IMR-90 (cell line): ENCODE results near the gene AKR1D1. TPM values are rescaled to one million over a fixed set of nuclear protein-coding genes. Genes with fewer than 3 reads are reported as not detected.

Experiments used
- ATAC-seq: fragments of 200-7000 bp; cut with Tn5 transposase; 2 replicates; pipeline ENCODE4 v1.9.1; 2020; ENCODE audit warnings: low read depth, mild to moderate bottlenecking, moderate library complexity
- BruUV-seq: library from RNA; stranded (reverse); fragments of 400-500 nt; replicated peaks from 2 replicates; lab custom pipeline; 2021; lab: Mats Ljungman, UMichigan
- CTCF ChIA-PET: fragments of 300-600 bp; formaldehyde crosslinking; extraction: SDS; loops from one replicate; lab custom pipeline; 2021; ENCODE audit warnings: antibody characterized with exemption; lab: Yijun Ruan, JAX
- POLR2A ChIA-PET: fragments of 300-600 bp; sonication (Branson Sonifier 250); formaldehyde crosslinking; loops from one replicate; lab custom pipeline; 2022; ENCODE audit warnings: antibody characterized with exemption; ENCODE audit not compliant: unreplicated experiment; lab: Charles Lee
- DNase-seq: peaks from one replicate; pipeline ENCODE4 v3.0.0; 2013
- H2AFZ ChIP-seq: replicated peaks from 2 replicates; pipeline ENCODE3; 2013; ENCODE audit warnings: low read length, mild to moderate bottlenecking; ENCODE audit not compliant: poor library complexity
- H2AK5ac ChIP-seq: 2 replicates; pipeline ENCODE4 v1.6.1; 2013; ENCODE audit warnings: low read depth, low read length, inconsistent platforms
- H2AK9ac ChIP-seq: replicated peaks from 2 replicates; pipeline ENCODE3; 2013; ENCODE audit warnings: mild to moderate bottlenecking, low read depth, low read length, moderate library complexity; ENCODE audit not compliant: poor library complexity
- H2BK120ac ChIP-seq: 2 replicates; pipeline ENCODE4 v1.6.1; 2013; ENCODE audit warnings: low read depth, low read length, inconsistent platforms
- H2BK15ac ChIP-seq: 3 replicates; pipeline ENCODE4 v1.6.1; 2013; ENCODE audit warnings: low read depth, low read length, inconsistent platforms
- H2BK20ac ChIP-seq: 2 replicates; pipeline ENCODE4 v1.6.1; 2013; ENCODE audit warnings: low read depth, mild to moderate bottlenecking, inconsistent platforms, low read length, moderate library complexity
- H2BK5ac ChIP-seq: 2 replicates; pipeline ENCODE4 v1.6.1; 2013; ENCODE audit warnings: mild to moderate bottlenecking, low read depth, low read length, inconsistent platforms; ENCODE audit not compliant: poor library complexity, severe bottlenecking
- H3K14ac ChIP-seq: replicated peaks from 2 replicates; pipeline ENCODE4 v1.6.1; 2013; ENCODE audit warnings: low read depth, low read length, inconsistent platforms
- H3K18ac ChIP-seq: 2 replicates; pipeline ENCODE4 v1.6.1; 2013; ENCODE audit warnings: low read depth, low read length, control low read depth
- H3K23ac ChIP-seq: 2 replicates; pipeline ENCODE4 v1.6.1; 2013; ENCODE audit warnings: low read depth, low read length, inconsistent platforms
- H3K27ac ChIP-seq: 2 replicates; pipeline ENCODE4 v1.5.1; 2013; ENCODE audit warnings: mild to moderate bottlenecking, control low read depth, low read length; ENCODE audit not compliant: insufficient read depth
- H3K27me3 ChIP-seq: 2 replicates; pipeline ENCODE4 v1.6.1; 2013; ENCODE audit warnings: low read length; ENCODE audit not compliant: control insufficient read depth, insufficient read depth
- H3K36me3 ChIP-seq: 2 replicates; pipeline ENCODE4 v1.6.1; 2013; ENCODE audit warnings: low read length, mixed read lengths; ENCODE audit not compliant: control insufficient read depth, insufficient read depth
- H3K4ac ChIP-seq: 2 replicates; pipeline ENCODE4 v1.6.1; 2013; ENCODE audit warnings: low read depth, low read length, inconsistent platforms
- H3K4me1 ChIP-seq: 2 replicates; pipeline ENCODE4 v1.6.1; 2013; ENCODE audit warnings: low read length, mixed read lengths; ENCODE audit not compliant: control insufficient read depth, insufficient read depth
- H3K4me2 ChIP-seq: 2 replicates; pipeline ENCODE4 v1.6.1; 2013; ENCODE audit warnings: low read depth, mild to moderate bottlenecking, control low read depth, low read length, moderate library complexity
- H3K4me3 ChIP-seq: 2 replicates; pipeline ENCODE4 v1.5.1; 2013; ENCODE audit warnings: low read depth, mild to moderate bottlenecking, control low read depth, low read length, moderate library complexity; ENCODE audit not compliant: insufficient read depth
- H3K56ac ChIP-seq: 2 replicates; pipeline ENCODE4 v1.6.1; 2013; ENCODE audit warnings: low read length, inconsistent platforms; ENCODE audit not compliant: insufficient read depth; ENCODE audit errors: extremely low read depth
- H3K79me1 ChIP-seq, 2 experiments: 2 replicates each; pipeline ENCODE4 v1.6.1; 2013; ENCODE audit warnings: low read length in 2 of 2, inconsistent platforms in 1 of 2, low read depth in 1 of 2
- H3K9ac ChIP-seq: 2 replicates; pipeline ENCODE4 v1.6.1; 2013; ENCODE audit warnings: low read depth, low read length, control low read depth
- H3K9me1 ChIP-seq: 2 replicates; pipeline ENCODE4 v1.6.1; 2013; ENCODE audit warnings: low read length, inconsistent platforms; ENCODE audit not compliant: insufficient read depth
- H3K9me3 ChIP-seq: 2 replicates; pipeline ENCODE4 v1.6.1; 2013; ENCODE audit warnings: low read length; ENCODE audit not compliant: control insufficient read depth, insufficient read depth
- H4K20me1 ChIP-seq: 2 replicates; pipeline ENCODE4 v1.6.1; 2013; ENCODE audit warnings: low read length, inconsistent platforms; ENCODE audit not compliant: insufficient read depth
- H4K5ac ChIP-seq: 2 replicates; pipeline ENCODE4 v1.6.1; 2013; ENCODE audit warnings: mild to moderate bottlenecking, low read depth, low read length, control low read depth
- H4K8ac ChIP-seq, 2 experiments: 2 replicates each; pipeline ENCODE4 v1.6.1; 2013; ENCODE audit warnings: low read depth in 2 of 2, low read length in 2 of 2, control low read depth in 1 of 2, inconsistent platforms in 1 of 2
- H4K91ac ChIP-seq: 2 replicates; pipeline ENCODE4 v1.6.1; 2013; ENCODE audit warnings: low read depth, low read length, inconsistent platforms; ENCODE audit not compliant: insufficient read depth
- MXI1 ChIP-seq: IDR thresholded peaks from 2 replicates; pipeline ENCODE4 v1.6.1; 2012; ENCODE audit warnings: low read depth, mild to moderate bottlenecking, low read length, moderate library complexity, borderline replicate concordance
- POLR2A ChIP-seq: IDR thresholded peaks from 2 replicates; pipeline ENCODE4 v1.6.1; 2012; ENCODE audit warnings: mild to moderate bottlenecking, low read depth, low read length
- WGBS, 2 experiments: methylation state at CpG; one replicate each; pipeline versions ENCODE4 v1.1.5 to v1.1.7; 2013; ENCODE audit warnings: missing lambda C conversion rate in 2 of 2; ENCODE audit not compliant: insufficient read length in 1 of 2; ENCODE audit errors: extremely low coverage in 2 of 2; 5-methylcytosine and 5-hydroxymethylcytosine counted together
- dilution Hi-C: fragments of 300-500 bp; cut with HindIII; formaldehyde crosslinking; loops from one replicate; pipeline ENCODE4 v1.14.3; 2018; ENCODE audit warnings: low sequenced_read_pairs; ENCODE audit not compliant: unreplicated experiment
- in situ Hi-C: fragments of 300-500 bp; cut with MboI; formaldehyde crosslinking; loops from 3 replicates; pipeline ENCODE4 v1.14.3; 2019; ENCODE audit warnings: low sequenced_read_pairs, inconsistent platforms, mixed read lengths
- intact Hi-C: fragments of 100-400 bp; cut with micrococcal nuclease; formaldehyde crosslinking; loops from 2 replicates; pipeline ENCODE4 v1.10.0; 2022
- microRNA-seq, 2 experiments: library from miRNA; stranded (forward) in 1 of 2; unstranded in 1 of 2; fragments of 10-50 nt in 1 of 2; fragments of <30 nt in 1 of 2; gene quantifications in 1 of 2; microRNA quantifications in 1 of 2; one replicate each; pipeline versions ENCODE3 to v1.1.0; 2013 to 2020; ENCODE audit not compliant: insufficient read depth in 1 of 2, insufficient read length in 1 of 2, unreplicated experiment in 1 of 2
- polyA plus RNA-seq, 3 experiments: library from polyadenylated mRNA; depleted of rRNA; stranded (reverse); fragments of >200 nt; gene quantifications; 2 replicates each; pipeline ENCODE4 v1.2.3, GENCODE V29; 2012; ENCODE audit warnings: low replicate concordance in 1 of 3
- small RNA-seq, 5 experiments: library from RNA; depleted of rRNA; stranded (forward); fragments of <200 nt; gene quantifications; one replicate each; pipeline ENCODE3, GENCODE V24; 2012
- total RNA-seq: library from RNA; depleted of rRNA; stranded (reverse); fragments of >200 nt; gene quantifications from 2 replicates; pipeline ENCODE4 v1.2.3, GENCODE V29; 2012; rRNA removed
- TF ChIP-seq, protein P1 (sequence below): conservative IDR thresholded peaks from 2 replicates; pipeline ENCODE4 v1.5.1; 2012; ENCODE audit warnings: mild to moderate bottlenecking, low read depth, low read length, improper control_type of control experiment

AKR1D1 gene
- total and polyA plus RNA-seq, 2 of the 4 experiments (the other 2 are of a cell fraction), result not detected

DNA sequence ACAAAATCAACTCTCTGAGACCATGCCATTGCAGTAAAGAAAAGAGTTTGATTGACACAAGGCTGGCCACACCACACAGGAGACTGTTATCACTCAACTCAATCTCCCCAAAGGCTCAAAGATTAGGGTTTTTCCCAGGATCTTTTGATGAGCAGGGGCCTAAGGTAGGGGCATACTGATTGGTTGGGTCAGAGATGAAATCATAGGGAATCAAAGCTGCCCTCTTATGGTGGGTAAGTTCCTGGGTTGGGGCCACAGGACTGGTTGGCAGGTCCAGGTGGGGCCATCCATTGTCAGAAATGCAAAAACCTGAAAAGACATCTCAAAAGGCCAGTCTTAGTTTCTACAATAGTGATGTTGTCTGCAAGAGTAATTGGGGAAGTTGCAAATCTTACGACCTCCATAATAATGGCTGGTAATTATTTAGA lies 91.6 kb downstream of the AKR1D1 start:
- ATAC-seq (no peak), DNase-seq (no peak)
- Histone ChIP-seq H3K9ac (no peak overlapping the region), H3K23ac (no peak overlapping the region), H2BK20ac (no peak overlapping the region), H3K4me1 (no peaks in the 10 kb centered on the region), H3K9me1 (no peaks in the 10 kb centered on the region), H3K4me3 (no peak overlapping the region), H2BK120ac (no peak overlapping the region), H3K14ac (no peak overlapping the region), H2BK5ac (no peak overlapping the region), H3K4ac (no peak overlapping the region), H2AK9ac (no peak overlapping the region), H3K79me1 (no peaks in the 10 kb centered on the region), H3K9me3 (peaks cover 5% of the 10 kb centered on the region), H2AK5ac (no peak overlapping the region), H4K20me1 (no peaks in the 10 kb centered on the region), H4K8ac (no peak overlapping the region), H3K27ac (no peak overlapping the region), H3K36me3 (no peaks in the 10 kb centered on the region), H4K91ac (no peak overlapping the region), H4K5ac (no peak overlapping the region), H3K4me2 (no peak overlapping the region), H3K56ac (no peak overlapping the region), H3K18ac (no peak overlapping the region), H2BK15ac (no peak overlapping the region), H3K27me3 (no peaks in the 10 kb centered on the region), H2AFZ (no peak overlapping the region)
- no CpG with 5 or more reads among the region's 1 CpG for WGBS, 2 experiments
- no TSS peak for BruUV-seq
- TF ChIP-seq MXI1 (no peak), POLR2A (no peak)
- TF ChIP-seq, protein P1, sequence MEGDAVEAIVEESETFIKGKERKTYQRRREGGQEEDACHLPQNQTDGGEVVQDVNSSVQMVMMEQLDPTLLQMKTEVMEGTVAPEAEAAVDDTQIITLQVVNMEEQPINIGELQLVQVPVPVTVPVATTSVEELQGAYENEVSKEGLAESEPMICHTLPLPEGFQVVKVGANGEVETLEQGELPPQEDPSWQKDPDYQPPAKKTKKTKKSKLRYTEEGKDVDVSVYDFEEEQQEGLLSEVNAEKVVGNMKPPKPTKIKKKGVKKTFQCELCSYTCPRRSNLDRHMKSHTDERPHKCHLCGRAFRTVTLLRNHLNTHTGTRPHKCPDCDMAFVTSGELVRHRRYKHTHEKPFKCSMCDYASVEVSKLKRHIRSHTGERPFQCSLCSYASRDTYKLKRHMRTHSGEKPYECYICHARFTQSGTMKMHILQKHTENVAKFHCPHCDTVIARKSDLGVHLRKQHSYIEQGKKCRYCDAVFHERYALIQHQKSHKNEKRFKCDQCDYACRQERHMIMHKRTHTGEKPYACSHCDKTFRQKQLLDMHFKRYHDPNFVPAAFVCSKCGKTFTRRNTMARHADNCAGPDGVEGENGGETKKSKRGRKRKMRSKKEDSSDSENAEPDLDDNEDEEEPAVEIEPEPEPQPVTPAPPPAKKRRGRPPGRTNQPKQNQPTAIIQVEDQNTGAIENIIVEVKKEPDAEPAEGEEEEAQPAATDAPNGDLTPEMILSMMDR, result no peak
- intact Hi-C loops, result no loop called here
- ChIA-PET POLR2A (no interaction called here), CTCF (no interaction called here)
- dilution Hi-C loops, result no loop called here
- in situ Hi-C loops, result no loop called here

Small RNA genes within 50 kb of the gene (microRNA-seq; reads per million reads assigned to microRNA genes)
- gene AC024082.2 (ENCODE audit: insufficient read depth, insufficient read length), result not detected
- not detected for gene RN7SKP223 (ENCODE audit: insufficient read depth, insufficient read length)

Small RNA genes within 50 kb of the gene (small RNA-seq; reads per million reads assigned to genes)
- 0 to 0.76 (median 0) reads per million in 5 experiments for gene AC024082.2
- 0 reads per million in 5 experiments for gene RN7SKP223

Other genes starting within 250 kb of the AKR1D1 start
- gene DGKI, start 229.5 kb upstream of the AKR1D1 start, total RNA-seq, result 15.3 and 15.8 TPM in 2 replicates
- gene DGKI, start 229.5 kb upstream of the AKR1D1 start, polyA plus RNA-seq (2012; rRNA removed), result 3.8 and 3.9 TPM in 2 replicates
- gene CREB3L2, start 74.4 kb upstream of the AKR1D1 start, total RNA-seq, result 35.8 and 42.3 TPM in 2 replicates
- gene CREB3L2, start 74.4 kb upstream of the AKR1D1 start, polyA plus RNA-seq (2012; rRNA removed), result 57.9 and 65.1 TPM in 2 replicates